SU-DHL-6 (cell line): ENCODE data around the gene NPC2.

Experiments used
- H2AFZ ChIP-seq: fragments of 200-600 bp; sonication (generic); 2 replicates; pipeline ENCODE4 v1.6.1; 2014; ENCODE audit warnings: low read depth, mild to moderate bottlenecking, moderate library complexity, mixed read lengths, antibody characterized with exemption, low read length; ENCODE audit not compliant: severe bottlenecking
- H3F3A ChIP-seq: fragments of 200-600 bp; shearing (Covaris generic); 2 replicates; pipeline ENCODE4 v1.6.0; 2016; ENCODE audit warnings: antibody characterized with exemption, mild to moderate bottlenecking; ENCODE audit not compliant: insufficient read depth
- H3K27ac ChIP-seq: fragments of 200-600 bp; sonication (generic); 2 replicates; pipeline ENCODE4 v1.5.1; 2016; ENCODE audit warnings: low read depth, mild to moderate bottlenecking, low read length, moderate library complexity, mixed read lengths
- H3K27me3 ChIP-seq: fragments of 200-600 bp; sonication (generic), shearing (Covaris generic); 2 replicates; pipeline ENCODE4 v1.6.0; 2014; ENCODE audit warnings: mild to moderate bottlenecking, low read length
- H3K36me3 ChIP-seq: fragments of 200-600 bp; sonication (generic); 2 replicates; pipeline ENCODE4 v1.6.1; 2014; ENCODE audit warnings: mild to moderate bottlenecking, low read length, mixed read lengths
- H3K4me2 ChIP-seq: fragments of 300-600, 200-600 bp; shearing (Covaris generic), sonication (generic); 2 replicates; pipeline ENCODE4 v1.6.0; 2014; ENCODE audit warnings: low read length, low read depth, mild to moderate bottlenecking; ENCODE audit not compliant: poor library complexity, severe bottlenecking
- H3K4me3 ChIP-seq: fragments of 200-600 bp; sonication (generic); 2 replicates; pipeline ENCODE4 v1.5.1; 2014; ENCODE audit warnings: antibody characterized with exemption, low read length, mild to moderate bottlenecking, mixed read lengths; ENCODE audit not compliant: insufficient read depth, poor library complexity, severe bottlenecking
- H3K79me2 ChIP-seq: fragments of 200-600 bp; sonication (generic); 2 replicates; pipeline ENCODE4 v1.6.1; 2014; ENCODE audit warnings: mild to moderate bottlenecking, low read length, moderate library complexity; ENCODE audit not compliant: insufficient read depth
- H3K9ac ChIP-seq: fragments of 200-600 bp; sonication (generic); 2 replicates; pipeline ENCODE4 v1.7.0; 2014; ENCODE audit warnings: mild to moderate bottlenecking, low read length
- H3K9me2 ChIP-seq: fragments of 200-600 bp; sonication (generic); replicated peaks from 2 replicates; pipeline ENCODE4 v1.6.1; 2014; ENCODE audit warnings: low read length; ENCODE audit not compliant: insufficient read depth
- H3K9me3 ChIP-seq: fragments of 200-600 bp; sonication (generic); 2 replicates; pipeline ENCODE4 v1.6.1; 2014; ENCODE audit warnings: low read length, mixed read lengths; ENCODE audit not compliant: insufficient read depth
- H4K20me1 ChIP-seq: fragments of 200-600 bp; sonication (generic); 2 replicates; pipeline ENCODE4 v1.6.1; 2014; ENCODE audit warnings: low read depth, mild to moderate bottlenecking, antibody characterized with exemption, low read length, moderate library complexity, mixed read lengths
- EZH2phosphoT487 ChIP-seq: fragments of 200-600 bp; sonication (generic), shearing (Covaris generic); conservative IDR thresholded peaks from 2 replicates; pipeline ENCODE4 v1.6.1; 2018; ENCODE audit warnings: mild to moderate bottlenecking, antibody characterized with exemption, low read length, moderate library complexity, mixed read lengths
- TF ChIP-seq, protein P1 (sequence below): fragments of 200-600 bp; sonication (generic); IDR thresholded peaks from one replicate; pipeline ENCODE4 v1.5.1; 2017; ENCODE audit warnings: antibody characterized with exemption, mild to moderate bottlenecking, low read length, moderate library complexity; ENCODE audit not compliant: insufficient read depth, poor library complexity, severe bottlenecking

NPC2 gene

GRCh38 chr14:74469548-74470518 lies 23.3 kb downstream of the NPC2 start:
- no peak for TF ChIP-seq EZH2phosphoT487
- TF ChIP-seq, protein P1, sequence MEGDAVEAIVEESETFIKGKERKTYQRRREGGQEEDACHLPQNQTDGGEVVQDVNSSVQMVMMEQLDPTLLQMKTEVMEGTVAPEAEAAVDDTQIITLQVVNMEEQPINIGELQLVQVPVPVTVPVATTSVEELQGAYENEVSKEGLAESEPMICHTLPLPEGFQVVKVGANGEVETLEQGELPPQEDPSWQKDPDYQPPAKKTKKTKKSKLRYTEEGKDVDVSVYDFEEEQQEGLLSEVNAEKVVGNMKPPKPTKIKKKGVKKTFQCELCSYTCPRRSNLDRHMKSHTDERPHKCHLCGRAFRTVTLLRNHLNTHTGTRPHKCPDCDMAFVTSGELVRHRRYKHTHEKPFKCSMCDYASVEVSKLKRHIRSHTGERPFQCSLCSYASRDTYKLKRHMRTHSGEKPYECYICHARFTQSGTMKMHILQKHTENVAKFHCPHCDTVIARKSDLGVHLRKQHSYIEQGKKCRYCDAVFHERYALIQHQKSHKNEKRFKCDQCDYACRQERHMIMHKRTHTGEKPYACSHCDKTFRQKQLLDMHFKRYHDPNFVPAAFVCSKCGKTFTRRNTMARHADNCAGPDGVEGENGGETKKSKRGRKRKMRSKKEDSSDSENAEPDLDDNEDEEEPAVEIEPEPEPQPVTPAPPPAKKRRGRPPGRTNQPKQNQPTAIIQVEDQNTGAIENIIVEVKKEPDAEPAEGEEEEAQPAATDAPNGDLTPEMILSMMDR, result no peak
- no peaks in the 10 kb centered on the region for H3K27me3 ChIP-seq
- no peak overlapping the region for H3K9ac ChIP-seq
- no peaks in the 10 kb centered on the region for H3K79me2 ChIP-seq
- H3F3A ChIP-seq, result no peaks in the 10 kb centered on the region
- no peaks in the 10 kb centered on the region for H3K9me2 ChIP-seq
- H3K9me3 ChIP-seq, result no peaks in the 10 kb centered on the region
- H3K4me2 ChIP-seq, result no peak overlapping the region
- H3K36me3 ChIP-seq, result no peaks in the 10 kb centered on the region
- no peak overlapping the region for H2AFZ ChIP-seq
- no peak overlapping the region for H3K4me3 ChIP-seq
- no peak overlapping the region for H3K27ac ChIP-seq
- no peaks in the 10 kb centered on the region for H4K20me1 ChIP-seq

DNA sequence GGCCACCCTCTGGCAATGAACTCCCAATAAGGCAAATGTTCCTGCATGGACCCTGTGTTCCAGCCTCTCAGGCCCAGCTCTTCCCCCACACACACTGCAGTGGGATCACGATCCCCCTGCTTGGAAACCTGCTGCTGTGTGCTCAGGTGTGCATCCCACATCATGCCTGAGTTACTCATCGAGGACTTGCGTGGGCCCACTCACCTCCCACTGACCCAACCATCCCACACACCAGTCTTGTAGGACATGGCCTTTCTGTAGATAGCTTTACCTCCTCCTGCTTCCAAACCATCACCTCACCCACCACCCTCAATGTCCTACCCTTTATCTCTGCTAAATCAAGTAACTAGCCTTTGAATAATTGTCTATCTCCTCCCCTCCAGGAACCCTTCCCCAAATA lies 24.6 kb downstream of the NPC2 start:
- H3K9ac ChIP-seq, result no peak overlapping the region
- no peak overlapping the region for H3K27ac ChIP-seq
- no peak overlapping the region for H2AFZ ChIP-seq
- no peak overlapping the region for H3K4me2 ChIP-seq
- H3K4me3 ChIP-seq, result no peak overlapping the region
- H3K79me2 ChIP-seq, result no peaks in the 10 kb centered on the region
- no peaks in the 10 kb centered on the region for H3K9me2 ChIP-seq
- no peaks in the 10 kb centered on the region for H3K9me3 ChIP-seq
- H3K27me3 ChIP-seq, result no peaks in the 10 kb centered on the region
- H3F3A ChIP-seq, result no peaks in the 10 kb centered on the region
- no peaks in the 10 kb centered on the region for H4K20me1 ChIP-seq
- H3K36me3 ChIP-seq, result no peaks in the 10 kb centered on the region
- no peak for TF ChIP-seq EZH2phosphoT487
- TF ChIP-seq, protein P1, result no peak

GRCh38 chr14:74465335-74465734 lies 27.8 kb downstream of the NPC2 start:
- H2AFZ ChIP-seq, result no peak overlapping the region
- H3K27ac ChIP-seq, result no peak overlapping the region
- no peak overlapping the region for H3K4me2 ChIP-seq
- no peaks in the 10 kb centered on the region for H3K79me2 ChIP-seq
- H3K27me3 ChIP-seq, result no peaks in the 10 kb centered on the region
- H3F3A ChIP-seq, result no peaks in the 10 kb centered on the region
- H4K20me1 ChIP-seq, result no peaks in the 10 kb centered on the region
- no peak overlapping the region for H3K4me3 ChIP-seq
- no peaks in the 10 kb centered on the region for H3K9me2 ChIP-seq
- TF ChIP-seq, protein P1, result no peak
- no peak for TF ChIP-seq EZH2phosphoT487
- H3K9me3 ChIP-seq, result no peaks in the 10 kb centered on the region
- no peak overlapping the region for H3K9ac ChIP-seq
- no peaks in the 10 kb centered on the region for H3K36me3 ChIP-seq
